Measurements from ENCODE around the gene GBGT1.
"Not testable (repeated sequence)": the region's sequence is repeated elsewhere in the genome, so short reads cannot be mapped to it uniquely, and the experiment has no call there.

The GBGT1 gene

DNA sequence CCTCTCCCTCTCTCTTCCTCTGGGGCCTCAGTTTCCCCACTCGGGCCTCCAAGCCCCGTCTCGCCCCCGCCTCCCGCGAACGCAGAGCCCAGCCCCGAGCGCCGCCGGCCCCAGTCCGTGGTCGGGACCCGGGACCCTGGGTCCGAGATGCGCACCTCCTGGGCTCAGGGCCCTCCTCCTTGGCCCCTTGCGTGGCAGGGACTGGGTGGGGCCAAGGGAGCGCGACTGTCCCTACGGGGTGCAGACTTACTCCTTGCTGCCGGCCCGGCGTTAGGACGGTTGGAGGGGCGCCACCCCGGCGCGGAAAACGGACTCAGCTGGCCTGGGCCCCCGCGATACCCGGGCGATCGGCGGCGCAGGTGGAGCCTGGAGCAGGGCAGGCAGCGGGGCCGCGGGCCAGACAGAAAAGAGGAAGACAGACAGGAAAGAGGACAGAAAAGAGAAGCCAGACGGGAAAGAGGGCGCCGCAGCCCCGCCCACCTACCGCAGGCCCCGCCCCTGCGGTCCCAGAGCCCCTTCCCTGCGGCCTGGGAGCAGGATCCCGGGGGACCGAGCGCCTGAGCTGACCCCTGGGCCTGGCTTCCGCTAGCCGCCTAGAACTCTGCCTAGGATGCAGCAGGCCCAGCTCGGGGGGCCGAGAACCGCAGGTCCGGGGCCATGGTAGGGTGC lies at the start of gene GBGT1:
Gene GBGT1, minus strand, starts transcription at position 411 of the 669 bp plus-strand sequence. CDS start 1,502 bp downstream, outside the sequence.
- H3K27me3 ChIP-seq (ENCODE audit: insufficient read depth, low read depth, severe bottlenecking), result no peaks in the 10 kb centered on the region
- H3K36me3 ChIP-seq, result no peaks in the 10 kb centered on the region
- no peaks in the 10 kb centered on the region for H3K9me3 ChIP-seq (ENCODE audit: severe bottlenecking)
- H3K27ac ChIP-seq, result no peak within 1 kb of the TSS
- DNase-seq, result no peak
- H3K4me3 ChIP-seq (ENCODE audit: low read depth, low read length), result peak within 1 kb of the TSS; percentile 10
- TF ChIP-seq, protein P1, sequence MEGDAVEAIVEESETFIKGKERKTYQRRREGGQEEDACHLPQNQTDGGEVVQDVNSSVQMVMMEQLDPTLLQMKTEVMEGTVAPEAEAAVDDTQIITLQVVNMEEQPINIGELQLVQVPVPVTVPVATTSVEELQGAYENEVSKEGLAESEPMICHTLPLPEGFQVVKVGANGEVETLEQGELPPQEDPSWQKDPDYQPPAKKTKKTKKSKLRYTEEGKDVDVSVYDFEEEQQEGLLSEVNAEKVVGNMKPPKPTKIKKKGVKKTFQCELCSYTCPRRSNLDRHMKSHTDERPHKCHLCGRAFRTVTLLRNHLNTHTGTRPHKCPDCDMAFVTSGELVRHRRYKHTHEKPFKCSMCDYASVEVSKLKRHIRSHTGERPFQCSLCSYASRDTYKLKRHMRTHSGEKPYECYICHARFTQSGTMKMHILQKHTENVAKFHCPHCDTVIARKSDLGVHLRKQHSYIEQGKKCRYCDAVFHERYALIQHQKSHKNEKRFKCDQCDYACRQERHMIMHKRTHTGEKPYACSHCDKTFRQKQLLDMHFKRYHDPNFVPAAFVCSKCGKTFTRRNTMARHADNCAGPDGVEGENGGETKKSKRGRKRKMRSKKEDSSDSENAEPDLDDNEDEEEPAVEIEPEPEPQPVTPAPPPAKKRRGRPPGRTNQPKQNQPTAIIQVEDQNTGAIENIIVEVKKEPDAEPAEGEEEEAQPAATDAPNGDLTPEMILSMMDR (IDR thresholded peaks at IDR 0.05; ENCODE audit: low read depth, low read length), result no peak

- TF ChIP-seq, protein P1 (IDR thresholded peaks at IDR 0.05; ENCODE audit: low read depth, low read length), result no peak
- peaks cover 6% of the 10 kb centered on the region for H3K9me3 ChIP-seq (ENCODE audit: severe bottlenecking)
- no peak overlapping the region for H3K4me3 ChIP-seq (ENCODE audit: low read depth, low read length)
- no peaks in the 10 kb centered on the region for H3K36me3 ChIP-seq
- no peak overlapping the region for H3K27ac ChIP-seq
- DNase-seq, result no peak
- peaks cover 6% of the 10 kb centered on the region for H3K27me3 ChIP-seq (ENCODE audit: insufficient read depth, low read depth, severe bottlenecking)
Observed at GRCh38 chr9:133210609-133211008, 46.9 kb upstream of the GBGT1 start.

GRCh38 chr9:133210202-133210532 lies 46.5 kb upstream of the GBGT1 start:
- TF ChIP-seq, protein P1 (IDR thresholded peaks at IDR 0.05; ENCODE audit: low read depth, low read length), result no peak
- Histone ChIP-seq H3K27me3 (ENCODE audit: insufficient read depth, low read depth, severe bottlenecking) (peaks cover 6% of the 10 kb centered on the region), H3K4me3 (ENCODE audit: low read depth, low read length) (no peak overlapping the region), H3K9me3 (ENCODE audit: severe bottlenecking) (peaks cover 6% of the 10 kb centered on the region), H3K36me3 (no peaks in the 10 kb centered on the region), H3K27ac (no peak overlapping the region)
- DNase-seq, result no peak

GRCh38 chr9:133209327-133210201 lies 45.9 kb upstream of the GBGT1 start:
- not testable (repeated sequence) for H3K4me3 ChIP-seq (ENCODE audit: low read depth, low read length); DNase-seq; H3K27me3 ChIP-seq (ENCODE audit: insufficient read depth, low read depth, severe bottlenecking)

DNA sequence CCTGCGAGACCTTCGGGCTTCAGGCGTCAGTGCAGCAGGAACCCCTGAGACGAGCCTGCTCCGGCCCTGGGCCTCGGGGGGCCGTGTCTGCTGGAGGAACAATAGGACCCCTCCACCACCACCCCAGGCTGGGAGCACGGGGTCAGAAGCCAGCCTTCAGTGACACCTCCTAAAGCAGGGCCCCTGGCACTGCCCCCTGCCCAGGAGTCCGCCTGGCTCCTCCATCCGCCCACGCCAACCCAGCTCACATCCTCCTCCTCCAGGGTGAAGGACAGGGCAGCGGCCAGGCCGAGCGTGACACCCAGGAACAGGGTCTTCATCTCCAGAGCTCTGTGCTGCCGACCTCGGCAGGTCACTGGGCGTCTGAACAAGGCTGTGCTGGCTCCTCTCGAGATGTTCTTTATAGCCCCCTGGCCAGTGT lies 45.2 kb upstream of the GBGT1 start, which contains the start of gene OBP2B:
Gene OBP2B, minus strand, starts transcription at position 371 of the 421 bp plus-strand sequence. Its CDS starts 51 bp downstream, at position 320.
- not testable (repeated sequence) for H3K4me3 ChIP-seq (ENCODE audit: low read depth, low read length); DNase-seq; H3K36me3 ChIP-seq; H3K27me3 ChIP-seq (ENCODE audit: insufficient read depth, low read depth, severe bottlenecking); H3K27ac ChIP-seq; H3K9me3 ChIP-seq (ENCODE audit: severe bottlenecking)

More at GRCh38 chr9:133209327-133210201, 45.9 kb upstream of the GBGT1 start:
- not testable (repeated sequence) for H3K27ac ChIP-seq; H3K36me3 ChIP-seq; H3K9me3 ChIP-seq (ENCODE audit: severe bottlenecking)

DNA sequence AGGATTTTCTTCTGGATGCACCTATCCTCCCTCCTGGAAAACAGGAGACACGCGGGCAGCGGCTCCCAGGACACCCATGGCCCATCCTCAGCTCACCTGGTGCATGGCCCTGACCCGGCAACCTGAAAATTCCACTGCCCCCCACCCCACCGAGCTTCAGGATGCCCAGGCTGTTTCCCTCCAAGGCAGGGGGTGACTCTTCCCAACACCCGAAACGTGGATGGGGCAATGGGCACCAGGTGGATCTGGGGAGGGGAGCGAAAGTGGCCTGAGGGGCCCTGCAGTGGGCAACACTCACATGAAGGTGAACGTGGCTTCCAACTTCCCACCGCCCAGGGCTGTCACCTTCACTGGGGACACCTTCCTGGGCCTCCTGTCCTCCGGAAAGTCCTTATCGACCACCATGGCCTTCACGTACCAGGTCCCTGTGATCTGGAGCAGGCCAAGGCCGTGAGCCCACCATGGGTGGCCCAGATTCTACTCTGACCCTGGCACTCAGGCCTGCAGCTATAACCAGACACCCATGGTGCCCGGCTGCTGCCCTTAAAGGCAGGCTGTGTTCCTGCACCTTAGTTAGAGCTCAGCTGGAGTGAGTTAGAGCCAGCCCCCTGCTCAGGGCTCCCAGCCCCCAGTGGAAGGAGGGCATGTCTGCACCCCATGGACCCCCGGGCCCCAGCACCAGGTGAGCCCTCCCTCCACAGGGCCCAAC lies 44.6 kb upstream of the GBGT1 start:
- not testable (repeated sequence) for H3K4me3 ChIP-seq (ENCODE audit: low read depth, low read length); H3K27me3 ChIP-seq (ENCODE audit: insufficient read depth, low read depth, severe bottlenecking); H3K27ac ChIP-seq; H3K9me3 ChIP-seq (ENCODE audit: severe bottlenecking); H3K36me3 ChIP-seq; DNase-seq

All from WERI-Rb-1 (cell line).